ENCODE results near the gene CPNE1.

DNA sequence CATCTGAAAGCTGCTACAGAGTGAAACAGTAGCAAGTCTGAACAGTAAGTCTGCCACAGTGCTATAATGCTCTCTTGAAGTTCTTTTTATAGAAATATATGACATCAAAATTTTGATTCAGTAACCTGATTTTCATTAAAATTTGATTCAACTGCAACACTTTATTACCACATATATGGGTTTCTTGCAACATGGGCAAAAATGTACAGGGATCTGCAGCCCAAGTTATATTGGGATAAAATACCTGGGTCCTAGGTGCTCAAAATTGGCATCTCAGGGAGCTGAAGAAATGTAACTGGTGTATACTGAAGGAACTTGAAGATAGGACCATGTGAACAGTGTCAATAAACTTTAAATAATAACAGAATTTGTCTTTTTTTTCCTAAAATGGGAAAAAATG, 45.3 kb upstream of the CPNE1 start:
- TF ChIP-seq GABPA (IDR thresholded peaks at IDR 0.05; ENCODE audit: low read depth): no peak
- TF ChIP-seq, protein P1, sequence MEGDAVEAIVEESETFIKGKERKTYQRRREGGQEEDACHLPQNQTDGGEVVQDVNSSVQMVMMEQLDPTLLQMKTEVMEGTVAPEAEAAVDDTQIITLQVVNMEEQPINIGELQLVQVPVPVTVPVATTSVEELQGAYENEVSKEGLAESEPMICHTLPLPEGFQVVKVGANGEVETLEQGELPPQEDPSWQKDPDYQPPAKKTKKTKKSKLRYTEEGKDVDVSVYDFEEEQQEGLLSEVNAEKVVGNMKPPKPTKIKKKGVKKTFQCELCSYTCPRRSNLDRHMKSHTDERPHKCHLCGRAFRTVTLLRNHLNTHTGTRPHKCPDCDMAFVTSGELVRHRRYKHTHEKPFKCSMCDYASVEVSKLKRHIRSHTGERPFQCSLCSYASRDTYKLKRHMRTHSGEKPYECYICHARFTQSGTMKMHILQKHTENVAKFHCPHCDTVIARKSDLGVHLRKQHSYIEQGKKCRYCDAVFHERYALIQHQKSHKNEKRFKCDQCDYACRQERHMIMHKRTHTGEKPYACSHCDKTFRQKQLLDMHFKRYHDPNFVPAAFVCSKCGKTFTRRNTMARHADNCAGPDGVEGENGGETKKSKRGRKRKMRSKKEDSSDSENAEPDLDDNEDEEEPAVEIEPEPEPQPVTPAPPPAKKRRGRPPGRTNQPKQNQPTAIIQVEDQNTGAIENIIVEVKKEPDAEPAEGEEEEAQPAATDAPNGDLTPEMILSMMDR (IDR thresholded peaks at IDR 0.05; ENCODE audit: insufficient read depth, low read length): no peak
- no peak for TF ChIP-seq REST (IDR thresholded peaks at IDR 0.05; ENCODE audit: insufficient replicate concordance, low read depth)
- TF ChIP-seq POLR2AphosphoS5 (IDR thresholded peaks at IDR 0.05; ENCODE audit: low read depth): no peak

Data from HL-60 (cell line).